ENCODE data around the gene TBC1D10A.

TBC1D10A gene

DNA sequence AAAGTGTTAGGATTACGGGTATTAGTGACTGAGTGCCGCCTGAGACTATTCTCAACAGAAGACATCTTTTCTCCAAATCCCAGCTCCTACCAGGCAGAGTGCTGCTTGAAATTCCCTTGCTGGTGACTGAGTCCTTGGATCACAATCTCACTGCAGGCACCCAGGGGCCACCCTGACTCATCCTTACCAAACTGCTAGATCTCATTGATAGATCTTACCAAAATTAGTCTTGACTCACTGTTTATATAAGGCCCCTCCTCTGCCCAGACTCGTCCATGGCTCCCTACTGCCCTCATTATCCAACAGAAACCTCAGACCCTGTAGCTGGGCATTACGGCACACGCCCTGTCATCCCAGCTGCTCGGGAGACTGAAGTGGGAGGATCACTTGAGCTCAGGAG is 14.7 kb downstream of the TBC1D10A start:
- TF ChIP-seq EGR1 (IDR thresholded peaks at IDR 0.05) = no peak

DNA sequence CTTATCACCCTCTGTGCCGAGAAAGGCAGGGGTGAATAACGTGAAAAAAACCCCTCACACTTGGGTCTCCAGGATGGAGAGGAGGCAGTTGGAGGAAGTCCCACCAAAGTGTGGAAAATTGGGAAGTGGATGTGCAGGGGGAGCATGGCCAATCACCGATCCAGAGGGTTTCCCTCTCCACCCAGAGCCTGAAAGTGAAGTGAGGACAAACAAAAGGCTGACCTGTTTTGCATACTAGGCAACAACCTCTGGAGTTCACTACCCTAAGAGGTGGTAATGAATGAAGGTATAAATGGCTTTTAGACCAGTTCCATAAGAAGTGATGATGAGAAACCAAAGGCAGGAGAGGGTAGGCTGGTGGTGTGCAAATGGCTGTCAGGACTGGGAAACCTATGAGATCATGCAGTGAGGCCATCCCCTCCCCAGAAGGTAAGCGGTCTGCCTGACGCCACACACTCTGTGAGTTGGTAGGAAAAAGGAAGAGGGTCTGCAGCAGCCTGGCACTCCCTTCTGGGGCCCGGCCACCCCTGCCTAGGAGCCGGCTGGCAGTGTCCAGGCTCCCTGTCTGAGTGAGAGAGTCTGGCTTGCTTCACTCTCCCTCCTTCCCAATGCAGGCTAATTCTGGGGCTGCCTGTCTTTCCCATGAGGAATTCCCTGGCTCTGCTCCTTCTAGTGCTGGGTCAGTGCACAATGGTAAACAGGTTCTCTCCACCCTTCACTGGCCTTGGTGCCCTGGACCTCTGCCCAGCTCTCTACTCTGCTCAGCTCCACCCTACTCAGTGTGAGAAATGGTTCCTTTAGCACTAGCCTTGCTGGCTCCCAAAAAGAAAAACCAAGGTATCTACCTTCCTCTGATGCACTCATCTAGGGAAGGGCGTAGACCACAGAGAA is 15.6 kb downstream of the TBC1D10A start:
- TF ChIP-seq FOXM1 (IDR thresholded peaks at IDR 0.05; ENCODE audit: borderline replicate concordance, low read depth) = no peak; the same call in 1 of the 2 replicates
- TF ChIP-seq YY1 (IDR thresholded peaks at IDR 0.05; ENCODE audit: low read depth) = 0 out of 2 replicates have a peak, but pooled peaks have one; percentile 50
- TF ChIP-seq, protein P1, sequence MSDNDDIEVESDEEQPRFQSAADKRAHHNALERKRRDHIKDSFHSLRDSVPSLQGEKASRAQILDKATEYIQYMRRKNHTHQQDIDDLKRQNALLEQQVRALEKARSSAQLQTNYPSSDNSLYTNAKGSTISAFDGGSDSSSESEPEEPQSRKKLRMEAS (IDR thresholded peaks at IDR 0.05) = peak; percentile 28; the same call in 1 of the 2 replicates
- TF ChIP-seq CREB1 (IDR thresholded peaks at IDR 0.05; ENCODE audit: low read depth) = no peak
- peak; percentile 23 for TF ChIP-seq CEBPB (IDR thresholded peaks at IDR 0.05)
- TF ChIP-seq EGR1 (IDR thresholded peaks at IDR 0.05) = no peak
- TF ChIP-seq, protein P2, sequence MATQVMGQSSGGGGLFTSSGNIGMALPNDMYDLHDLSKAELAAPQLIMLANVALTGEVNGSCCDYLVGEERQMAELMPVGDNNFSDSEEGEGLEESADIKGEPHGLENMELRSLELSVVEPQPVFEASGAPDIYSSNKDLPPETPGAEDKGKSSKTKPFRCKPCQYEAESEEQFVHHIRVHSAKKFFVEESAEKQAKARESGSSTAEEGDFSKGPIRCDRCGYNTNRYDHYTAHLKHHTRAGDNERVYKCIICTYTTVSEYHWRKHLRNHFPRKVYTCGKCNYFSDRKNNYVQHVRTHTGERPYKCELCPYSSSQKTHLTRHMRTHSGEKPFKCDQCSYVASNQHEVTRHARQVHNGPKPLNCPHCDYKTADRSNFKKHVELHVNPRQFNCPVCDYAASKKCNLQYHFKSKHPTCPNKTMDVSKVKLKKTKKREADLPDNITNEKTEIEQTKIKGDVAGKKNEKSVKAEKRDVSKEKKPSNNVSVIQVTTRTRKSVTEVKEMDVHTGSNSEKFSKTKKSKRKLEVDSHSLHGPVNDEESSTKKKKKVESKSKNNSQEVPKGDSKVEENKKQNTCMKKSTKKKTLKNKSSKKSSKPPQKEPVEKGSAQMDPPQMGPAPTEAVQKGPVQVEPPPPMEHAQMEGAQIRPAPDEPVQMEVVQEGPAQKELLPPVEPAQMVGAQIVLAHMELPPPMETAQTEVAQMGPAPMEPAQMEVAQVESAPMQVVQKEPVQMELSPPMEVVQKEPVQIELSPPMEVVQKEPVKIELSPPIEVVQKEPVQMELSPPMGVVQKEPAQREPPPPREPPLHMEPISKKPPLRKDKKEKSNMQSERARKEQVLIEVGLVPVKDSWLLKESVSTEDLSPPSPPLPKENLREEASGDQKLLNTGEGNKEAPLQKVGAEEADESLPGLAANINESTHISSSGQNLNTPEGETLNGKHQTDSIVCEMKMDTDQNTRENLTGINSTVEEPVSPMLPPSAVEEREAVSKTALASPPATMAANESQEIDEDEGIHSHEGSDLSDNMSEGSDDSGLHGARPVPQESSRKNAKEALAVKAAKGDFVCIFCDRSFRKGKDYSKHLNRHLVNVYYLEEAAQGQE (IDR thresholded peaks at IDR 0.05; ENCODE audit: low read depth) = no peak
- TF ChIP-seq EP300 (IDR thresholded peaks at IDR 0.05; ENCODE audit: borderline replicate concordance) = peak; percentile 86
- peak; percentile 82 for TF ChIP-seq TEAD4 (IDR thresholded peaks at IDR 0.05)
- TF ChIP-seq, protein P3, sequence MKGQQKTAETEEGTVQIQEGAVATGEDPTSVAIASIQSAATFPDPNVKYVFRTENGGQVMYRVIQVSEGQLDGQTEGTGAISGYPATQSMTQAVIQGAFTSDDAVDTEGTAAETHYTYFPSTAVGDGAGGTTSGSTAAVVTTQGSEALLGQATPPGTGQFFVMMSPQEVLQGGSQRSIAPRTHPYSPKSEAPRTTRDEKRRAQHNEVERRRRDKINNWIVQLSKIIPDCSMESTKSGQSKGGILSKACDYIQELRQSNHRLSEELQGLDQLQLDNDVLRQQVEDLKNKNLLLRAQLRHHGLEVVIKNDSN (IDR thresholded peaks at IDR 0.05) = no peak; the same call in 1 of the 2 replicates
- no peak for TF ChIP-seq TAF1 (IDR thresholded peaks at IDR 0.05; ENCODE audit: low read depth)
- peak; percentile 33; the same call in 1 of the 2 replicates for TF ChIP-seq RAD21 (IDR thresholded peaks at IDR 0.05; ENCODE audit: low read depth)
- TF ChIP-seq NFIC (IDR thresholded peaks at IDR 0.05) = peak; percentile 94
- TF ChIP-seq TCF12 (IDR thresholded peaks at IDR 0.05; ENCODE audit: low read depth) = peak; percentile 84
- no peak for TF ChIP-seq ZBTB7A (IDR thresholded peaks at IDR 0.05; ENCODE audit: low read depth)

DNA sequence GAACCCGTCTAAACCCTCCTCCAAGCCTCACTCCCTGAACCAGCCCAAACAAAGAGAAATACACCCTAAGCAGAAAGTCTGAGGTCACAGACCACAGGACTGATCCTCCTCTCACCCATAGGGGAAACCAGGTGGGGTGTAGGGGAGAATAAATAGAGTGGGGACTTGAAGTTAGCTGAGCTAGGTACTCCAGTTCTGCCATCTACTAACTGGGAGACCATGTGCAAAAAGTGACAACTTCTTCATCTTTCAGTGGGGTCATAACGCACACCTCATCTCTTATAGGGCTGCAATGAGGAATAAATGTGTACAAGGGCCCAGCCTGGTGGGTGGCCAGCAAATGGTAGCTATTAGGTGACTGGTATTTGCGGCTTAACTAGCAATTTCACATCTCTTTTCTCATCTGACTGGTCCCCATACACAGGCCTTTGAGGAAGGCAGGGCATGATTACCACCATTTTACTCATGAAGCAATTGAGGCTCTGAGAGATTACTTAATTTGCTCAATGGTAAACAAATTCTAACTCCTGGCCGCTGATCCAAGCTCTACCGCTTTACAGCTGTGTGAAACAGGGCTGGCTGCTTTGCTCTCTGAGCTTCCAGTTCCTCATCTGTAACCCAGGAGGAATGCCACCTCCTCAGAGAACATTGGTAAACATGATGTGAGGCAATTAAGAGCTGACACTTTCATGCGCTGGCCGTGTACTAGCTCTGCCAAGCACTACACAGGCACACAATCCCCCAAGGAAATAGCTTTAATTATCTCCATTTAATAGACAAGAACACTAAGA is 16.6 kb downstream of the TBC1D10A start:
- TF ChIP-seq CREB1 (IDR thresholded peaks at IDR 0.05; ENCODE audit: low read depth) = no peak
- TF ChIP-seq, protein P2 (IDR thresholded peaks at IDR 0.05; ENCODE audit: low read depth) = no peak
- TF ChIP-seq CEBPB (IDR thresholded peaks at IDR 0.05) = no peak
- no peak for TF ChIP-seq FOXM1 (IDR thresholded peaks at IDR 0.05; ENCODE audit: borderline replicate concordance, low read depth)
- TF ChIP-seq TEAD4 (IDR thresholded peaks at IDR 0.05) = no peak
- TF ChIP-seq TAF1 (IDR thresholded peaks at IDR 0.05; ENCODE audit: low read depth) = no peak
- no peak for TF ChIP-seq EP300 (IDR thresholded peaks at IDR 0.05; ENCODE audit: borderline replicate concordance)
- TF ChIP-seq TCF12 (IDR thresholded peaks at IDR 0.05; ENCODE audit: low read depth) = no peak
- TF ChIP-seq RAD21 (IDR thresholded peaks at IDR 0.05; ENCODE audit: low read depth) = no peak
- no peak for TF ChIP-seq ZBTB7A (IDR thresholded peaks at IDR 0.05; ENCODE audit: low read depth)

DNA sequence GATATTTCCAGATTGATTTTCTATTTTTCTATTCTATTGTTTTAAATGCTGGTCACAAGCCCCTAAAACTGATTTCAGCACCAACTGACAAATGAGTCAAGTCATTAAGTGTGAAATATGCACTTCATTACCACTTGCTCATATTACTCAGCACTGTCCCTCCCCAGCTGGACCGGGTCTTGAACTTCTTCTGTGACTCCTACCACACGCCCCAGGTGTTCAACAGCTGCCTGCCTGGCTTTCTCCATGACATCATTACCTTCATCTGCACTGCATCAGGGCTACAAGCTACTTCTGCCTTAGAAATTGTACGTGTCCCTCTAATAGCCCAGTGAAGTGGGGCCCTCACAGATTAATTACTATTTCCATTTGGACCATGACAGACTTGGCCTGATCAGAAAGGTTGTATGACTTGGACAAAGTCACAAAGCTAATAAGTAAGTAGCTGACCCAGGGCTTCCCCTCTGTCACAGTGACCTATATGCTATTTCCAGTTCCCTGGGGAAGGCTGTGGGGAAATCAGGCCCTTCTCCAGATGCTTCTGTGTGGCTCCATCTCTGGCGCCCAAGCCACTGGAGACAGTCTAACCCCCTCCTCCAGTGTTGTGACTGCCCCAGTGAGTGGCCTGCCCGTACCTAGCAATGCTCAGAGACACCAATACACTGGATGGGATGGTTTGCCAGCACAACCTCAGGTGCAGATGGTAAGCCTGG is 18.1 kb downstream of the TBC1D10A start:
- TF ChIP-seq, protein P3 (IDR thresholded peaks at IDR 0.05) = no peak
- TF ChIP-seq ZBTB7A (IDR thresholded peaks at IDR 0.05; ENCODE audit: low read depth) = no peak
- TF ChIP-seq RAD21 (IDR thresholded peaks at IDR 0.05; ENCODE audit: low read depth) = no peak
- TF ChIP-seq CREB1 (IDR thresholded peaks at IDR 0.05; ENCODE audit: low read depth) = no peak
- peak; percentile 63 for TF ChIP-seq TCF12 (IDR thresholded peaks at IDR 0.05; ENCODE audit: low read depth)
- TF ChIP-seq, protein P1 (IDR thresholded peaks at IDR 0.05) = no peak
- no peak for TF ChIP-seq EP300 (IDR thresholded peaks at IDR 0.05; ENCODE audit: borderline replicate concordance)
- no peak for TF ChIP-seq TEAD4 (IDR thresholded peaks at IDR 0.05)

DNA sequence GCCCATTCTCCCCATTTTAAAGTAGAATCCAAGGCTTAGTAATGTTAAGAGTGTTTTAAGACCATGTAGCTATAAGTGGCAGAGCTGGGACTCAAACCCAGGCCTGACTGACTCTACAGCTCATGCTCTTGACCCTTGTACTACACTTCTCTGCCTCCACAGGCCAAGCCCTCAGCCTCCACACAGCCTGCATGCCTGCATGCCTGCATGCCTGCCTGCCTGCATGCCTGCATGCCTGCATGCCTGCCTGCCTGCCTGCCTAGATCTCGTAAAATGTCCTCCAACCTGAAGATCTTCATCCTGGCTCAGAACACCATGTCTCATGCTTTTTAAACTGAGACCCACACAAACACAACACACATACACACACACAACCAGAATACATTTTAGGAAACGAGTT is 18.6 kb downstream of the TBC1D10A start:
- peak; percentile 18; the same call in 1 of the 2 replicates for TF ChIP-seq TEAD4 (IDR thresholded peaks at IDR 0.05)
- TF ChIP-seq CEBPB (IDR thresholded peaks at IDR 0.05) = no peak
